ENCODE results near the gene CDC42SE2. TPM values are rescaled to one million over a fixed set of nuclear protein-coding genes. Genes with fewer than 3 reads are reported as not detected.

The CDC42SE2 gene
- polyA plus RNA-seq, result 44.3 and 82.6 TPM in 2 replicates

GRCh38 chr5:131263648-131264450 is at the start of gene CDC42SE2:
Gene CDC42SE2, plus strand, starts transcription at chr5:131264053. Its CDS starts 95,441 bp downstream, at chr5:131359494.

Other genes starting within 250 kb of the CDC42SE2 start
- gene HINT1, start 98.8 kb upstream of the CDC42SE2 start, polyA plus RNA-seq, result 1,474 and 1,892 TPM in 2 replicates
- 28.5 and 59.4 TPM in 2 replicates for gene LYRM7, start 93.1 kb upstream of the CDC42SE2 start, polyA plus RNA-seq